HepG2 (cell line): ENCODE measurements around the gene RABEP1. TPM values are rescaled to one million over a fixed set of nuclear protein-coding genes. Genes with fewer than 3 reads are reported as not detected.
A peak's percentile ranks its signal among the peaks of the same experiment; 100 is the strongest.

Experiments
- ATAC-seq: fragments of 200-7000 bp; cut with Tn5 transposase; 3 replicates; pipeline ENCODE4 v1.9.1; 2020; ENCODE audit warnings: mild to moderate bottlenecking, moderate library complexity
- BruUV-seq: library from RNA; stranded (reverse); fragments of 400-500 nt; replicated peaks from 2 replicates; lab custom pipeline; 2021; lab: Mats Ljungman, UMichigan
- CTCF ChIA-PET: fragments of 300-600 bp; formaldehyde crosslinking; extraction: SDS; loops from one replicate; lab custom pipeline; 2021; ENCODE audit warnings: low total read pairs, inconsistent platforms, low intra/inter-chr PET ratio; lab: Yijun Ruan, JAX
- POLR2A ChIA-PET: fragments of 350-600 bp; sonication (Branson Sonifier 250); formaldehyde crosslinking; loops from one replicate; lab custom pipeline; 2020; ENCODE audit warnings: antibody characterized with exemption, inconsistent platforms; lab: Yijun Ruan, JAX
- DNase-seq: peaks from one replicate; pipeline ENCODE4 v3.0.0-alpha.2; 2015; ENCODE audit warnings: low spot score
- FAIRE-seq: peaks from 3 replicates; lab custom pipeline; 2011; peaks lifted over from hg19 to GRCh38; lab: Jason Lieb, UNC
- H2AFZ ChIP-seq: one replicate; pipeline ENCODE4 v1.6.1; 2011; ENCODE audit warnings: low read length, inconsistent platforms
- H3K27ac ChIP-seq: fragments of 300-600 bp; 3 replicates; pipeline ENCODE4 v1.8.0; 2011; ENCODE audit warnings: mixed run types, mild to moderate bottlenecking, mixed read lengths, low read length, inconsistent platforms; ENCODE audit not compliant: insufficient read depth; ENCODE audit errors: extremely low read length
- H3K27me3 ChIP-seq, 2 experiments: fragments of 200-600 bp in 1 of 2; 2 replicates in 1 of 2; 3 replicates in 1 of 2; pipeline versions ENCODE4 v1.6.0 to v1.8.0; 2011; ENCODE audit warnings: low read length in 2 of 2, mild to moderate bottlenecking in 2 of 2, moderate library complexity in 2 of 2, inconsistent platforms in 1 of 2; ENCODE audit not compliant: insufficient read depth in 2 of 2, control insufficient read depth in 1 of 2
- H3K36me3 ChIP-seq, 2 experiments: fragments of 200-600 bp in 1 of 2; replicated peaks in 1 of 2; 2 replicates in 1 of 2; 3 replicates in 1 of 2; pipeline versions ENCODE4 v1.5.1 to v1.8.0; 2011; ENCODE audit warnings: low read length in 2 of 2, inconsistent platforms in 1 of 2; ENCODE audit not compliant: insufficient read depth in 2 of 2, control insufficient read depth in 1 of 2
- H3K4me1 ChIP-seq: 2 replicates; pipeline ENCODE4 v1.5.1; 2012; ENCODE audit warnings: low read length, inconsistent platforms; ENCODE audit not compliant: insufficient read depth
- H3K4me2 ChIP-seq: 2 replicates; pipeline ENCODE4 v1.6.0; 2011; ENCODE audit warnings: low read depth, low read length, inconsistent platforms
- H3K4me3 ChIP-seq, 3 experiments: fragments of 200-600 bp in 1 of 3; sonication (generic), shearing (Covaris generic) in 1 of 3; replicated peaks in 1 of 3; 2 replicates each; pipeline ENCODE4 v1.5.1; 2011 to 2016; ENCODE audit warnings: low read length in 3 of 3, inconsistent platforms in 2 of 3, low read depth in 2 of 3, mild to moderate bottlenecking in 2 of 3, control low read depth in 1 of 3, mixed read lengths in 1 of 3; ENCODE audit not compliant: insufficient read depth in 1 of 3
- H3K79me2 ChIP-seq: one replicate; pipeline ENCODE4 v1.6.1; 2011; ENCODE audit warnings: low read length, inconsistent platforms; ENCODE audit not compliant: insufficient read depth
- H3K9ac ChIP-seq: 2 replicates; pipeline ENCODE4 v1.6.0; 2011; ENCODE audit warnings: mild to moderate bottlenecking, low read depth, low read length, inconsistent platforms; ENCODE audit not compliant: insufficient read depth
- H3K9me3 ChIP-seq: 2 replicates; pipeline ENCODE4 v1.5.1; 2012; ENCODE audit warnings: mild to moderate bottlenecking, low read length
- H4K20me1 ChIP-seq: 2 replicates; pipeline ENCODE4 v1.6.0; 2011; ENCODE audit warnings: inconsistent platforms, mild to moderate bottlenecking, low read length, moderate library complexity; ENCODE audit not compliant: insufficient read depth
- NPAS2 ChIP-seq: sonication (generic); formaldehyde crosslinking; IDR thresholded peaks from 2 replicates; pipeline ENCODE4 v1.8.0; 2022; ENCODE audit warnings: mild to moderate bottlenecking, missing genetic modification reagents, borderline replicate concordance
- RBM22 ChIP-seq: fragments of 200-400 bp; formaldehyde crosslinking; optimal IDR thresholded peaks from 2 replicates; pipeline ENCODE3; 2017; ENCODE audit warnings: mild to moderate bottlenecking, low read length, moderate library complexity
- STAG1 ChIP-seq: sonication (generic); formaldehyde crosslinking; IDR thresholded peaks from 2 replicates; pipeline ENCODE4 v1.4.0; 2020; ENCODE audit warnings: missing genetic modification reagents
- TARDBP ChIP-seq: sonication (generic); formaldehyde crosslinking; IDR thresholded peaks from 2 replicates; pipeline ENCODE4 v1.8.0; 2022; ENCODE audit warnings: mild to moderate bottlenecking, missing genetic modification reagents
- ZNF180 ChIP-seq: sonication (generic); formaldehyde crosslinking; IDR thresholded peaks from 2 replicates; pipeline ENCODE4 v1.4.0; 2020; ENCODE audit warnings: low read depth, missing genetic modification reagents, borderline replicate concordance
- WGBS: methylation state at CpG from one replicate; pipeline ENCODE4 v1.1.6; 2017; ENCODE audit warnings: low lambda C conversion rate; 5-methylcytosine and 5-hydroxymethylcytosine counted together
- in situ Hi-C: cut with HindIII; loops from 2 replicates; pipeline ENCODE4 v1.10.0; 2017; ENCODE audit warnings: low pct_unique_long_range_greater_than_20kb; ENCODE audit not compliant: extremely low pct_ligation_motif_present
- intact Hi-C: fragments of 100-400 bp; cut with micrococcal nuclease; formaldehyde crosslinking; loops from one replicate; pipeline ENCODE4 v1.10.0; 2022; ENCODE audit not compliant: unreplicated experiment
- polyA plus RNA-seq, 8 experiments: library from polyadenylated mRNA; depleted of rRNA in 3 of 8; stranded (reverse) in 7 of 8; unstranded in 1 of 8; fragments of >200 nt; fragmentation: Illumina TruSeq in 4 of 8; extraction: Trizol in 4 of 8; gene quantifications; 2 replicates each; pipeline versions ENCODE4 v1.2.1 to v1.2.3, GENCODE V29; 2011 to 2016; ENCODE audit warnings: low read depth in 4 of 8, missing spikeins in 1 of 8, mixed read lengths in 1 of 8; ENCODE audit not compliant: insufficient read depth in 1 of 8
- total RNA-seq, 5 experiments: library from RNA; depleted of rRNA; stranded (reverse); fragments of >200 nt; fragmentation: Illumina TruSeq; extraction: Trizol; gene quantifications; 2 replicates each; pipeline ENCODE4 v1.2.3, GENCODE V29; 2016; ENCODE audit warnings: low read depth in 1 of 5
- TF ChIP-seq, protein P1 (sequence below): sonication (generic); formaldehyde crosslinking; IDR thresholded peaks from 2 replicates; pipeline ENCODE4; 2020; ENCODE audit warnings: missing genetic modification reagents, mild to moderate bottlenecking, borderline replicate concordance

Gene RABEP1
- total and polyA plus RNA-seq, 2 of the 13 experiments (the other 11 are each of a cell fraction or from before 2014, with no cell fraction given): 13.7 to 41.5 TPM

DNA sequence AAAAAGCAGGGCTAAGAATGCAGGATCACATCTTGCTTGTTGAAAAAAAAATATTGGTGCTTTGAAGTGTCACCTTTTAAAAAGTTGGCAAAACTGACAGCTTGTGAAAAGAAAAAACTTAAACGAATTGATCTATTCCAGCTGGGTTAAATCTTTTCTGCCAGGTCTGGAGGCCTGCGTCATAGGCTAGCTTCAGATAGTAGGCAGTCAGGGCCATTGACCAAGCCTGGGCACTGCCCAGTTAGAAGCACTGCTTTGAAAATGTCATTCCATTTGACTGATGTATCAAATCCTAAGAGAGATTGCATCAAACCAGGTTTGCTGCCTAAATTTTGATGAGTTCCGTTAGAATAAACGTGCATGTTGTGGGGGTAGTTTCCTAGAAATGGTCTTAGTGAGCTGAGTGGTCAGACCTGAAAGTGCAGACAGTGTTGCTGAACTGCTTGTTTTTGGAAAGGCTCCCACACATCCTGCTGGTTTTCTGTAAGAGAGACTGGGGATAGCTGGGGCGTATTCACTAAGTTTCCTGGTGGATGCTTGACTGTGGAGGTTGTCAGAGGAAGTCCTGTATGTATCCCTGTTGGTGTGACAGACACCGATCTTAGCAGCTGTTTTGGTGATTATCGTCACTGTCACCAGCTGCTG is 98.5 kb downstream of the RABEP1 start:
- DNase-seq: no peak
- Histone ChIP-seq H3K27ac (no peak overlapping the region), H3K27me3 (no peaks in the 10 kb centered on the region), H3K4me1 (no peaks in the 10 kb centered on the region), H3K79me2 (no peaks in the 10 kb centered on the region), H3K4me2 (no peak overlapping the region), H3K9ac (no peak overlapping the region), H3K9me3 (no peaks in the 10 kb centered on the region), H2AFZ (no peak overlapping the region), H4K20me1 (no peaks in the 10 kb centered on the region), H3K4me3 (no peak overlapping the region), H3K36me3 (peaks cover 22 to 78% of the 10 kb centered on the region in 2 experiments)
- intact Hi-C loops (no loop called here), in situ Hi-C loops (no loop called here)
- ChIA-PET CTCF (no interaction called here), POLR2A (no interaction called here)
- no peak for TF ChIP-seq STAG1 (CRISPR knock-in tag)
- no peak for TF ChIP-seq ZNF180 (CRISPR knock-in tag)
- no peak for TF ChIP-seq NPAS2 (CRISPR knock-in tag)
- no peak for TF ChIP-seq TARDBP (CRISPR knock-in tag)
- TF ChIP-seq, protein P1, sequence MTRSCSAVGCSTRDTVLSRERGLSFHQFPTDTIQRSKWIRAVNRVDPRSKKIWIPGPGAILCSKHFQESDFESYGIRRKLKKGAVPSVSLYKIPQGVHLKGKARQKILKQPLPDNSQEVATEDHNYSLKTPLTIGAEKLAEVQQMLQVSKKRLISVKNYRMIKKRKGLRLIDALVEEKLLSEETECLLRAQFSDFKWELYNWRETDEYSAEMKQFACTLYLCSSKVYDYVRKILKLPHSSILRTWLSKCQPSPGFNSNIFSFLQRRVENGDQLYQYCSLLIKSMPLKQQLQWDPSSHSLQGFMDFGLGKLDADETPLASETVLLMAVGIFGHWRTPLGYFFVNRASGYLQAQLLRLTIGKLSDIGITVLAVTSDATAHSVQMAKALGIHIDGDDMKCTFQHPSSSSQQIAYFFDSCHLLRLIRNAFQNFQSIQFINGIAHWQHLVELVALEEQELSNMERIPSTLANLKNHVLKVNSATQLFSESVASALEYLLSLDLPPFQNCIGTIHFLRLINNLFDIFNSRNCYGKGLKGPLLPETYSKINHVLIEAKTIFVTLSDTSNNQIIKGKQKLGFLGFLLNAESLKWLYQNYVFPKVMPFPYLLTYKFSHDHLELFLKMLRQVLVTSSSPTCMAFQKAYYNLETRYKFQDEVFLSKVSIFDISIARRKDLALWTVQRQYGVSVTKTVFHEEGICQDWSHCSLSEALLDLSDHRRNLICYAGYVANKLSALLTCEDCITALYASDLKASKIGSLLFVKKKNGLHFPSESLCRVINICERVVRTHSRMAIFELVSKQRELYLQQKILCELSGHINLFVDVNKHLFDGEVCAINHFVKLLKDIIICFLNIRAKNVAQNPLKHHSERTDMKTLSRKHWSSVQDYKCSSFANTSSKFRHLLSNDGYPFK (CRISPR knock-in tag): no peak
- peak; percentile 88 for TF ChIP-seq RBM22
- no peak for ATAC-seq
- FAIRE-seq: no peak
- WGBS: 93% methylated on average over 7 of the region's 7 CpGs
- no TSS peak for BruUV-seq
